ENCODE results near the gene ZFHX3. TPM values are rescaled to one million over a fixed set of nuclear protein-coding genes. Genes with fewer than 3 reads are reported as not detected.

ZFHX3 gene
- total and polyA plus RNA-seq, 9 of the 15 experiments (the other 6 are each of a cell fraction or from before 2014, with no cell fraction given) = 0.01 to 0.23 (median 0.06) TPM; not detected in 4

GRCh38 chr16:73031984-73032383, 15.9 kb downstream of the ZFHX3 start (continued):
- TF ChIP-seq CHD7 (IDR thresholded peaks at IDR 0.05; ENCODE audit: low read depth, low read length) = no peak
- no peak for TF ChIP-seq TBP (optimal IDR thresholded peaks at IDR 0.05; ENCODE audit: low read depth, low read length)
- no peak for TF ChIP-seq SMC3 (conservative IDR thresholded peaks at IDR 0.05; ENCODE audit: insufficient read depth, low read depth, low read length)

Measured in K562 (cell line).